DND-41 (cell line): Measurements from ENCODE around the gene OXCT1.

Experiments used
- EZH2 ChIP-seq: IDR thresholded peaks from 3 replicates; pipeline ENCODE4 v1.6.1; 2012; ENCODE audit warnings: borderline replicate concordance, low read depth, mild to moderate bottlenecking, moderate library complexity, low read length, inconsistent platforms; ENCODE audit not compliant: severe bottlenecking
- TF ChIP-seq, protein P1 (sequence below): IDR thresholded peaks from 2 replicates; pipeline ENCODE4 v1.5.1; 2012; ENCODE audit warnings: borderline replicate concordance, low read length, moderate library complexity, mild to moderate bottlenecking; ENCODE audit not compliant: poor library complexity, severe bottlenecking; ENCODE audit errors: extremely low read depth

DNA sequence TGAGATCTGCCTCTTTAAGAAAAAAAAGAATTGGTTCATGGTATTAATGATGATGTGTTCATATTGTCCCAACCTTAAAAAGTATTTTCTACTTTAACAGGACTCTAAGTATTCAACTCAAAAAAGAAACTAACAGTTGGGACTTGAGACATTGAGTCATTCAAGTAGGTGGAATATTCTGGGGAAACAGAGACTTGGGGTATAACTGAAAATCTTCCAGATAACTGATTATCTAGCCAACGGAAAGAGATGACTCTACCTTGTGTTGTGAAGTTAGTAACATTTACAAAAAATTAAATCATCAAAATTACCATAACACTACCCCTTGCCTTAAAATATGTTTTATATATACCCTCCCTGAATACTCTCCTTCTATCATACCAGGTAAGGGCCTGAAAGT lies 19.1 kb downstream of the OXCT1 start:
- TF ChIP-seq, protein P1, sequence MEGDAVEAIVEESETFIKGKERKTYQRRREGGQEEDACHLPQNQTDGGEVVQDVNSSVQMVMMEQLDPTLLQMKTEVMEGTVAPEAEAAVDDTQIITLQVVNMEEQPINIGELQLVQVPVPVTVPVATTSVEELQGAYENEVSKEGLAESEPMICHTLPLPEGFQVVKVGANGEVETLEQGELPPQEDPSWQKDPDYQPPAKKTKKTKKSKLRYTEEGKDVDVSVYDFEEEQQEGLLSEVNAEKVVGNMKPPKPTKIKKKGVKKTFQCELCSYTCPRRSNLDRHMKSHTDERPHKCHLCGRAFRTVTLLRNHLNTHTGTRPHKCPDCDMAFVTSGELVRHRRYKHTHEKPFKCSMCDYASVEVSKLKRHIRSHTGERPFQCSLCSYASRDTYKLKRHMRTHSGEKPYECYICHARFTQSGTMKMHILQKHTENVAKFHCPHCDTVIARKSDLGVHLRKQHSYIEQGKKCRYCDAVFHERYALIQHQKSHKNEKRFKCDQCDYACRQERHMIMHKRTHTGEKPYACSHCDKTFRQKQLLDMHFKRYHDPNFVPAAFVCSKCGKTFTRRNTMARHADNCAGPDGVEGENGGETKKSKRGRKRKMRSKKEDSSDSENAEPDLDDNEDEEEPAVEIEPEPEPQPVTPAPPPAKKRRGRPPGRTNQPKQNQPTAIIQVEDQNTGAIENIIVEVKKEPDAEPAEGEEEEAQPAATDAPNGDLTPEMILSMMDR, result no peak
- no peak for TF ChIP-seq EZH2
